Gastrocnemius medialis (tissue), 4 donors: ENCODE measurements around the gene SLC17A1.

Experiments
- CTCF ChIP-seq, 5 experiments: fragments of 450-650 bp in 3 of 5; fragments of 200-600 bp in 2 of 5; sonication (generic) in 2 of 5; IDR thresholded peaks in 4 of 5; conservative IDR thresholded peaks in 1 of 5; 1 replicate in 4 of 5; 2 replicates in 1 of 5; pipeline ENCODE4 v1.5.1; 2016 to 2019; ENCODE audit warnings: antibody characterized with exemption in 5 of 5, mild to moderate bottlenecking in 3 of 5, moderate library complexity in 3 of 5
- POLR2A ChIP-seq, 2 donors: fragments of 450-650 bp; IDR thresholded peaks; one replicate each; pipeline ENCODE4 v1.6.1; 2017; ENCODE audit warnings: antibody characterized with exemption in 2 of 2, mild to moderate bottlenecking in 2 of 2, moderate library complexity in 2 of 2

GRCh38 chr6:25735261-25735660 is 96.6 kb downstream of the SLC17A1 start:
- no peak for TF ChIP-seq CTCF (IDR thresholded peaks at IDR 0.05 in 4 of 5, conservative IDR thresholded peaks at IDR 0.05 in 1 of 5)
- no peak for TF ChIP-seq POLR2A (IDR thresholded peaks at IDR 0.05)
